Smooth muscle cell (in vitro differentiated cells): ENCODE results near the gene ZBTB46. TPM values are rescaled to one million over a fixed set of nuclear protein-coding genes. Genes with fewer than 3 reads are reported as not detected.

Experiments
- DNase-seq: peaks from one replicate; lab custom pipeline; 2025; ENCODE audit not compliant: unreplicated experiment; lab: John Stamatoyannopoulos, UW
- H2AFZ ChIP-seq: fragments of 200-600 bp; sonication (generic); 2 replicates; pipeline ENCODE4 v1.6.0; 2016; ENCODE audit warnings: antibody characterized with exemption, low read depth, mild to moderate bottlenecking
- H3F3A ChIP-seq: fragments of 200-600 bp; sonication (generic); 2 replicates; pipeline ENCODE4 v1.6.0; 2017; ENCODE audit warnings: antibody characterized with exemption, low read depth
- H3K27ac ChIP-seq: fragments of 200-600 bp; sonication (generic); 2 replicates; pipeline ENCODE4 v1.5.1; 2016; ENCODE audit warnings: low read depth, mild to moderate bottlenecking
- H3K27me3 ChIP-seq: fragments of 200-600 bp; sonication (generic); 2 replicates; pipeline ENCODE4 v1.6.1; 2016; ENCODE audit warnings: low read depth, mild to moderate bottlenecking
- H3K36me3 ChIP-seq: fragments of 200-600 bp; sonication (generic); 2 replicates; pipeline ENCODE4 v1.5.1; 2016; ENCODE audit warnings: low read depth
- H3K4me1 ChIP-seq: fragments of 200-600 bp; sonication (generic); 2 replicates; pipeline ENCODE4 v1.5.1; 2016; ENCODE audit warnings: low read depth
- H3K4me2 ChIP-seq: fragments of 200-600 bp; sonication (generic); 2 replicates; pipeline ENCODE4 v1.6.0; 2016; ENCODE audit warnings: mild to moderate bottlenecking
- H3K4me3 ChIP-seq: fragments of 200-600 bp; sonication (generic); 2 replicates; pipeline ENCODE4 v1.5.1; 2016; ENCODE audit warnings: mild to moderate bottlenecking
- H3K79me2 ChIP-seq: fragments of 200-600 bp; sonication (generic); 2 replicates; pipeline ENCODE4 v1.6.0; 2016; ENCODE audit warnings: low read depth, mild to moderate bottlenecking
- H3K9ac ChIP-seq: fragments of 200-600 bp; sonication (generic); 2 replicates; pipeline ENCODE4 v1.6.0; 2016; ENCODE audit warnings: low read depth
- H3K9me3 ChIP-seq: fragments of 200-600 bp; sonication (generic); replicated peaks from 2 replicates; pipeline ENCODE4 v1.5.1; 2016; ENCODE audit warnings: low read depth
- H4K20me1 ChIP-seq: fragments of 200-600 bp; sonication (generic); 2 replicates; pipeline ENCODE4 v1.6.0; 2016; ENCODE audit warnings: low read depth
- WGBS: methylation state at CpG from one replicate; pipeline ENCODE4 v1.1.7; 2016; ENCODE audit warnings: low lambda C conversion rate; 5-methylcytosine and 5-hydroxymethylcytosine counted together
- polyA plus RNA-seq: library from polyadenylated mRNA; unstranded; fragments of >200 nt; fragmentation: Nextera tagmentation; extraction: Ambion mirVana; gene quantifications from 2 replicates; pipeline ENCODE4 v1.2.1, GENCODE V29; 2016
- total RNA-seq: library from RNA; depleted of rRNA; stranded (reverse); fragments of >200 nt; gene quantifications from 2 replicates; pipeline ENCODE4 v1.2.3, GENCODE V29; 2014
- TF ChIP-seq, protein P1 (sequence below): fragments of 200-600 bp; sonication (generic); IDR thresholded peaks from 2 replicates; pipeline ENCODE4 v1.5.1; 2017; ENCODE audit warnings: borderline replicate concordance, mild to moderate bottlenecking, antibody characterized with exemption; ENCODE audit not compliant: insufficient read depth, poor library complexity, severe bottlenecking

Gene ZBTB46
- total and polyA plus RNA-seq, 2 experiments from 2014 or later, result 2.3 to 2.7 TPM

DNA sequence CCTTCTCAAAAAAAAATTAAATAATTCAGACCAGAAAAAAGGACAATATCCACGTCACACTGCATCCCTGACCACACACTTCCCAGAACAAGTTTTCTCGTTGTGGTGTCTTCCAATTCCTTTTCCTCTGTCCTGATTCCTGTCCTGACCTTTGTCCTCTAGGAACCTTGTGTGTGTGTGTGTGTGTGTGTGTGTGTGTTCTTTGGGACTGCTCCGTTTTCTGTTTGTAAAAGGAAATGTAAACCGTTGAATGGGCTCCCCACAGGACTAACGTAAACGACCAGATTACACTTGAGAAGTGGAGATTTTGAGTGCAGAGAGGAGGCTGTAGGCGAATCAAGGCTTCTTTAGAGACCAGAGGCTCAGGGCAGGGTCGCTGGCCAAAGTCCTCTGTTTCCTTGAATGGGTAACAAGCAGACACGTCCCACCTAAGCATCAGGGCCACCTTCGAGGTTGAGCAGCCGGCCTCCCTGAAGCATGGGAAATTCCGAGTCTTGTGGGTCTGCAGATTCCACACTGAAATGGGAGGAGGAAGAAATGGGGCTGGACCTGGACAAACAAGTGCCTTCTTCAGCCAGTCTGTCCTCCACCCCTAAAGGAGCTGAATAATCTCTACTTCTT, 7.3 kb downstream of the ZBTB46 start:
- Histone ChIP-seq H3K4me2 (no peak overlapping the region), H3K4me1 (no peaks in the 10 kb centered on the region), H3K9me3 (no peaks in the 10 kb centered on the region), H3K36me3 (no peaks in the 10 kb centered on the region), H4K20me1 (peaks cover 67% of the 10 kb centered on the region), H3K9ac (no peak overlapping the region), H3K4me3 (no peak overlapping the region), H3K27me3 (no peaks in the 10 kb centered on the region), H3K79me2 (peaks cover 6% of the 10 kb centered on the region), H2AFZ (no peak overlapping the region), H3K27ac (no peak overlapping the region), H3F3A (no peaks in the 10 kb centered on the region)
- TF ChIP-seq, protein P1, sequence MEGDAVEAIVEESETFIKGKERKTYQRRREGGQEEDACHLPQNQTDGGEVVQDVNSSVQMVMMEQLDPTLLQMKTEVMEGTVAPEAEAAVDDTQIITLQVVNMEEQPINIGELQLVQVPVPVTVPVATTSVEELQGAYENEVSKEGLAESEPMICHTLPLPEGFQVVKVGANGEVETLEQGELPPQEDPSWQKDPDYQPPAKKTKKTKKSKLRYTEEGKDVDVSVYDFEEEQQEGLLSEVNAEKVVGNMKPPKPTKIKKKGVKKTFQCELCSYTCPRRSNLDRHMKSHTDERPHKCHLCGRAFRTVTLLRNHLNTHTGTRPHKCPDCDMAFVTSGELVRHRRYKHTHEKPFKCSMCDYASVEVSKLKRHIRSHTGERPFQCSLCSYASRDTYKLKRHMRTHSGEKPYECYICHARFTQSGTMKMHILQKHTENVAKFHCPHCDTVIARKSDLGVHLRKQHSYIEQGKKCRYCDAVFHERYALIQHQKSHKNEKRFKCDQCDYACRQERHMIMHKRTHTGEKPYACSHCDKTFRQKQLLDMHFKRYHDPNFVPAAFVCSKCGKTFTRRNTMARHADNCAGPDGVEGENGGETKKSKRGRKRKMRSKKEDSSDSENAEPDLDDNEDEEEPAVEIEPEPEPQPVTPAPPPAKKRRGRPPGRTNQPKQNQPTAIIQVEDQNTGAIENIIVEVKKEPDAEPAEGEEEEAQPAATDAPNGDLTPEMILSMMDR, result no peak
- DNase-seq, result no peak
- WGBS, result 83% methylated on average over 12 of the region's 12 CpGs

- Histone ChIP-seq H3K9ac (no peak overlapping the region), H3K36me3 (no peaks in the 10 kb centered on the region), H3K4me1 (no peaks in the 10 kb centered on the region), H3K79me2 (peaks cover 3% of the 10 kb centered on the region), H4K20me1 (peaks cover 70% of the 10 kb centered on the region), H3K9me3 (no peaks in the 10 kb centered on the region), H3F3A (no peaks in the 10 kb centered on the region), H3K27ac (no peak overlapping the region), H3K4me3 (no peak overlapping the region), H2AFZ (no peak overlapping the region), H3K4me2 (no peak overlapping the region), H3K27me3 (no peaks in the 10 kb centered on the region)
- 93% methylated on average over 15 of the region's 15 CpGs for whole genome bisulfite sequencing
- TF ChIP-seq, protein P1, result no peak
- DNase-seq, result no peak
These were observed 8.8 kb downstream of the ZBTB46 start for GRCh38 chr20:63822276-63822696.

GRCh38 chr20:63821811-63822210, 9.3 kb downstream of the ZBTB46 start:
- 96% methylated on average over 8 of the region's 8 CpGs for WGBS
- H3K9me3 ChIP-seq, result no peaks in the 10 kb centered on the region
- H3K4me1 ChIP-seq, result no peaks in the 10 kb centered on the region
- no peaks in the 10 kb centered on the region for H3F3A ChIP-seq
- H3K27ac ChIP-seq, result no peak overlapping the region
- no peak overlapping the region for H3K9ac ChIP-seq
- H2AFZ ChIP-seq, result no peak overlapping the region
- H4K20me1 ChIP-seq, result peaks cover 71% of the 10 kb centered on the region
- TF ChIP-seq, protein P1, result no peak
- no peak overlapping the region for H3K4me3 ChIP-seq
- H3K79me2 ChIP-seq, result peaks cover 3% of the 10 kb centered on the region
- no peak overlapping the region for H3K4me2 ChIP-seq
- no peaks in the 10 kb centered on the region for H3K36me3 ChIP-seq
- DNase-seq, result no peak
- H3K27me3 ChIP-seq, result no peaks in the 10 kb centered on the region
